Stimulated activated naive B cell treated with anti-CD40 and anti-IgM and Interleukin-4, amounts not matched to agents 10 μg/mL and 1 μg/mL and 100 μg/mL, for 72 hours (primary cell): ENCODE results near the gene NUFIP2.
"Not testable (repeated sequence)": the region's sequence is repeated elsewhere in the genome, so short reads cannot be mapped to it uniquely, and the experiment has no call there.

ENCODE experiments used
- ATAC-seq, 2 donors: fragments of 150-1000 bp; cut with Tn5 transposase; replicated peaks; 2 replicates each; pipeline ENCODE4 v1.10.0; 2021; ENCODE audit warnings: moderate library complexity in 1 of 2
- DNase-seq: peaks from one replicate; pipeline ENCODE4 v3.0.0; 2021
- H3K27ac Mint-ChIP-seq: one replicate; pipeline ENCODE4 v1.8.0; 2022; ENCODE audit warnings: mild to moderate bottlenecking, mixed read lengths
- H3K27me3 Mint-ChIP-seq, 2 donors: one replicate each; pipeline ENCODE4 v1.8.0; 2022; ENCODE audit warnings: mixed read lengths in 2 of 2
- H3K36me3 Mint-ChIP-seq, 2 donors: one replicate each; pipeline ENCODE4 v1.8.0; 2022; ENCODE audit warnings: mixed read lengths in 2 of 2, mild to moderate bottlenecking in 1 of 2
- H3K4me1 Mint-ChIP-seq, 2 donors: one replicate each; pipeline ENCODE4 v1.8.0; 2022; ENCODE audit warnings: mixed read lengths in 2 of 2, mild to moderate bottlenecking in 1 of 2
- H3K4me3 Mint-ChIP-seq, 2 donors: one replicate each; pipeline ENCODE4 v1.8.0; 2022; ENCODE audit warnings: mild to moderate bottlenecking in 2 of 2, mixed read lengths in 2 of 2, moderate library complexity in 1 of 2
- H3K9me3 Mint-ChIP-seq, 2 donors: one replicate each; pipeline ENCODE4 v1.8.0; 2022; ENCODE audit warnings: mixed read lengths in 2 of 2, mild to moderate bottlenecking in 1 of 2

The NUFIP2 gene

GRCh38 chr17:29238133-29238850 lies 55.7 kb downstream of the NUFIP2 start:
- no peak overlapping the region for H3K27ac Mint-ChIP-seq
- H3K36me3 Mint-ChIP-seq, result peaks cover 0 to 3% of the 10 kb centered on the region in 2 donors
- no peaks in the 10 kb centered on the region for H3K27me3 Mint-ChIP-seq
- H3K9me3 Mint-ChIP-seq, result no peaks in the 10 kb centered on the region
- no peak overlapping the region for H3K4me3 Mint-ChIP-seq
- ATAC-seq (no peak), DNase-seq (no peak)
- H3K4me1 Mint-ChIP-seq, result no peaks in the 10 kb centered on the region

- DNase-seq (no peak), ATAC-seq (no peak)
- no peaks in the 10 kb centered on the region for H3K4me1 Mint-ChIP-seq
- H3K27me3 Mint-ChIP-seq, result no peaks in the 10 kb centered on the region
- peaks cover 0 to 3% of the 10 kb centered on the region in 2 donors for H3K36me3 Mint-ChIP-seq
- H3K9me3 Mint-ChIP-seq, result no peaks in the 10 kb centered on the region
- no peak overlapping the region for H3K4me3 Mint-ChIP-seq
- H3K27ac Mint-ChIP-seq, result no peak overlapping the region
Observed at GRCh38 chr17:29237476-29238132, 56.3 kb downstream of the NUFIP2 start.

- H3K4me3 Mint-ChIP-seq, result no peak overlapping the region
- no peak overlapping the region for H3K27ac Mint-ChIP-seq
- no peaks in the 10 kb centered on the region for H3K27me3 Mint-ChIP-seq
- ATAC-seq (no peak), DNase-seq (no peak)
- H3K4me1 Mint-ChIP-seq, result no peaks in the 10 kb centered on the region
- H3K9me3 Mint-ChIP-seq, result no peaks in the 10 kb centered on the region
- H3K36me3 Mint-ChIP-seq, result peaks cover 0 to 3% of the 10 kb centered on the region in 2 donors
Observed at GRCh38 chr17:29235904-29236303, 58.0 kb downstream of the NUFIP2 start.

- not testable (repeated sequence) for H3K27me3 Mint-ChIP-seq, DNase-seq, H3K36me3 Mint-ChIP-seq, H3K9me3 Mint-ChIP-seq, H3K4me1 Mint-ChIP-seq, ATAC-seq, H3K27ac Mint-ChIP-seq, H3K4me3 Mint-ChIP-seq
Observed at GRCh38 chr17:29234972-29235371, 59.0 kb downstream of the NUFIP2 start.

GRCh38 chr17:29233301-29233700 lies 60.6 kb downstream of the NUFIP2 start:
- H3K27ac Mint-ChIP-seq, result no peak overlapping the region
- no peaks in the 10 kb centered on the region for H3K9me3 Mint-ChIP-seq
- H3K4me1 Mint-ChIP-seq, result no peaks in the 10 kb centered on the region
- no peaks in the 10 kb centered on the region for H3K27me3 Mint-ChIP-seq
- H3K36me3 Mint-ChIP-seq, result peaks cover 0 to 3% of the 10 kb centered on the region in 2 donors
- H3K4me3 Mint-ChIP-seq, result no peak overlapping the region
- ATAC-seq, result no peak
- no peak for DNase-seq

- peaks cover 4 to 5% of the 10 kb centered on the region in 2 donors for H3K4me1 Mint-ChIP-seq
- no peaks in the 10 kb centered on the region for H3K9me3 Mint-ChIP-seq
- H3K27me3 Mint-ChIP-seq, result no peaks in the 10 kb centered on the region
- DNase-seq, result no peak
- no peaks in the 10 kb centered on the region for H3K36me3 Mint-ChIP-seq
- H3K4me3 Mint-ChIP-seq, result no peak overlapping the region
- no peak for ATAC-seq
- no peak overlapping the region for H3K27ac Mint-ChIP-seq
Observed at GRCh38 chr17:29225396-29225795, 68.6 kb downstream of the NUFIP2 start.

- H3K9me3 Mint-ChIP-seq, H3K27ac Mint-ChIP-seq, H3K4me3 Mint-ChIP-seq, DNase-seq, ATAC-seq, H3K27me3 Mint-ChIP-seq, H3K36me3 Mint-ChIP-seq: not testable (repeated sequence)
- peaks cover 7 to 14% of the 10 kb centered on the region in 2 donors for H3K4me1 Mint-ChIP-seq
Observed at GRCh38 chr17:29221338-29221737, 72.6 kb downstream of the NUFIP2 start.

- peak; percentile 94 to 98 for ATAC-seq
- no peak overlapping the region for H3K27ac Mint-ChIP-seq
- H3K36me3 Mint-ChIP-seq, result no peaks in the 10 kb centered on the region
- H3K4me3 Mint-ChIP-seq, result no peak overlapping the region
- peaks cover 3 to 9% of the 10 kb centered on the region in 2 donors for H3K4me1 Mint-ChIP-seq
- no peaks in the 10 kb centered on the region for H3K9me3 Mint-ChIP-seq
- DNase-seq, result peak; percentile 54
- no peaks in the 10 kb centered on the region for H3K27me3 Mint-ChIP-seq
Observed at GRCh38 chr17:29219378-29220047, 74.4 kb downstream of the NUFIP2 start.

GRCh38 chr17:29216856-29217255 lies 77.1 kb downstream of the NUFIP2 start:
- H3K9me3 Mint-ChIP-seq, result no peaks in the 10 kb centered on the region
- H3K27me3 Mint-ChIP-seq, result no peaks in the 10 kb centered on the region
- no peaks in the 10 kb centered on the region for H3K36me3 Mint-ChIP-seq
- H3K4me1 Mint-ChIP-seq, result peaks cover 3 to 9% of the 10 kb centered on the region in 2 donors
- DNase-seq (no peak), ATAC-seq (no peak)
- H3K4me3 Mint-ChIP-seq, result no peak overlapping the region
- H3K27ac Mint-ChIP-seq, result no peak overlapping the region

- ATAC-seq, result no peak
- H3K36me3 Mint-ChIP-seq, result no peaks in the 10 kb centered on the region
- H3K4me1 Mint-ChIP-seq, result peaks cover 3 to 9% of the 10 kb centered on the region in 2 donors
- H3K27ac Mint-ChIP-seq, result no peak overlapping the region
- no peaks in the 10 kb centered on the region for H3K27me3 Mint-ChIP-seq
- no peak for DNase-seq
- H3K9me3 Mint-ChIP-seq, result no peaks in the 10 kb centered on the region
- H3K4me3 Mint-ChIP-seq, result no peak overlapping the region
Observed at GRCh38 chr17:29216181-29216580, 77.8 kb downstream of the NUFIP2 start.

GRCh38 chr17:29215717-29216116 lies 78.2 kb downstream of the NUFIP2 start:
- no peaks in the 10 kb centered on the region for H3K36me3 Mint-ChIP-seq
- H3K9me3 Mint-ChIP-seq, result no peaks in the 10 kb centered on the region
- H3K27me3 Mint-ChIP-seq, result no peaks in the 10 kb centered on the region
- ATAC-seq (no peak), DNase-seq (no peak)
- no peak overlapping the region for H3K27ac Mint-ChIP-seq
- H3K4me3 Mint-ChIP-seq, result no peak overlapping the region
- peaks cover 3 to 9% of the 10 kb centered on the region in 2 donors for H3K4me1 Mint-ChIP-seq

GRCh38 chr17:29215174-29215573 lies 78.8 kb downstream of the NUFIP2 start:
- DNase-seq, result no peak
- no peak for ATAC-seq
- H3K27me3 Mint-ChIP-seq, result no peaks in the 10 kb centered on the region
- peaks cover 3 to 9% of the 10 kb centered on the region in 2 donors for H3K4me1 Mint-ChIP-seq
- H3K36me3 Mint-ChIP-seq, result no peaks in the 10 kb centered on the region
- H3K4me3 Mint-ChIP-seq, result no peak overlapping the region
- no peaks in the 10 kb centered on the region for H3K9me3 Mint-ChIP-seq
- H3K27ac Mint-ChIP-seq, result no peak overlapping the region

GRCh38 chr17:29214215-29215146 lies 79.5 kb downstream of the NUFIP2 start:
- no peak for ATAC-seq
- no peak for DNase-seq
- Mint-ChIP-seq H3K9me3 (no peaks in the 10 kb centered on the region), H3K36me3 (no peaks in the 10 kb centered on the region), H3K27me3 (no peaks in the 10 kb centered on the region), H3K4me1 (peaks cover 3 to 4% of the 10 kb centered on the region in 2 donors), H3K27ac (no peak overlapping the region), H3K4me3 (no peak overlapping the region)

- Mint-ChIP-seq H3K27ac (no peak overlapping the region), H3K9me3 (no peaks in the 10 kb centered on the region), H3K27me3 (no peaks in the 10 kb centered on the region), H3K4me1 (no peaks in the 10 kb centered on the region), H3K4me3 (no peak overlapping the region), H3K36me3 (no peaks in the 10 kb centered on the region)
- ATAC-seq, result no peak
- no peak for DNase-seq
Observed at GRCh38 chr17:29212681-29213121, 81.2 kb downstream of the NUFIP2 start.
